GM18867 (cell line): ENCODE results near the gene FBLIM1.

Experiments
- ATAC-seq: cut with Tn5 transposase; IDR thresholded peaks from one replicate; pipeline ENCODE4 v1.9.1; 2021; ENCODE audit warnings: mild to moderate bottlenecking, moderate library complexity; ENCODE audit not compliant: unreplicated experiment

The FBLIM1 gene

DNA sequence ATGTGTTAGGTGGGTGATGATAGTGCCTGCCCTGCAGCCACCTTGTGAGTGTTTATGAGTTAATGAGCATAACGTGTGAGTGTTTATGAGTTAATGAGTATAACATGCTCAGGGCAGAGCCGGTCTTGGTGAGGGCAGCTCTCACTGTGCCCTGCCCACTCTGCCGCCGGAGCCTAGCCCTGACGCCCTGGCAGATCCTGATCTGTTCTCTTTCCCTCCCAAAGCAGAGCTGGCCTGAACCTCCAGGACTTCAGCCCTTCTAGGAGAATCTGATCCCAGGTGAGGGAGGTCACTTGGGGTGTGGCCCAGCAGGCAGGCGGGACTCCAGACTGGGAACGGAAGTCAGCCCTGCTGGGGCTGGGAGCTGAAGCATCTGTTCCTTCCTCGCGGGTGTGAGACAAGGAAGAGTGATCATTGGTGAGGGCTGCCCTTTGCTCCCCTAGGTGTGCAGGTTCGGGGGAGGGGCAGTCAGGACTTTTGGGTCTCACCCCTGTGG is 5.7 kb downstream of the FBLIM1 start:
- ATAC-seq, result no peak

- ATAC-seq, result no peak
Observed at GRCh38 chr1:15764890-15765289, 6.3 kb downstream of the FBLIM1 start.

- no peak for ATAC-seq
Observed at GRCh38 chr1:15765495-15766194, 7.0 kb downstream of the FBLIM1 start.

- ATAC-seq, result no peak
Observed at GRCh38 chr1:15767941-15768340, 9.3 kb downstream of the FBLIM1 start.

- ATAC-seq, result no peak
Observed at GRCh38 chr1:15768388-15768787, 9.8 kb downstream of the FBLIM1 start.

DNA sequence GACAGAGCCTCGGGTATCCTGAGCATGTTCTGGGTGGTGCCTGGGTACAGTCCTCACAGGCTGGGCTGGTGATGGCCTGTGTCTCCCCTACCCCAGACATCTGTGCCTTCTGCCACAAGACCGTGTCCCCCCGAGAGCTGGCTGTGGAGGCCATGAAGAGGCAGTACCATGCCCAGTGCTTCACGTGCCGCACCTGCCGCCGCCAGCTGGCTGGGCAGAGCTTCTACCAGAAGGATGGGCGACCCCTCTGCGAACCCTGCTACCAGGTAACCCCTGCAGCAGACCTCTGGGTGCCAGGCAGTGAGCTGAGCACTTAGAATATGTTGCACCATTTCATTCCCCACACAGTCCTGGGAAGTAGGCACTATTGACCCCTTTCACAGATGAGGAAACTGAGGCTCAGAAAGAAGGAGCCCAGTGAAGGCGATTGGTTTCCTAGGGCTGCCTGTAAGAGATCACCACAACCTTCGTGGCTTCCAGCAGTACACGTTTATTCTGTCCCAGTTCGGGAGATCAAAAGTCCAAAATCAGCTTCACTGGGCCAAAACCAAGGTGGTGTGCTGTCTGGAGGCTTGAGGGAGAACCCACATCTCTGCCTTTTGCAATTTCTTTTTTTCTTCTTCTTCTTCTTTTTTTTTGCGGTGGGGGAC is 11.8 kb downstream of the FBLIM1 start:
- no peak for ATAC-seq

DNA sequence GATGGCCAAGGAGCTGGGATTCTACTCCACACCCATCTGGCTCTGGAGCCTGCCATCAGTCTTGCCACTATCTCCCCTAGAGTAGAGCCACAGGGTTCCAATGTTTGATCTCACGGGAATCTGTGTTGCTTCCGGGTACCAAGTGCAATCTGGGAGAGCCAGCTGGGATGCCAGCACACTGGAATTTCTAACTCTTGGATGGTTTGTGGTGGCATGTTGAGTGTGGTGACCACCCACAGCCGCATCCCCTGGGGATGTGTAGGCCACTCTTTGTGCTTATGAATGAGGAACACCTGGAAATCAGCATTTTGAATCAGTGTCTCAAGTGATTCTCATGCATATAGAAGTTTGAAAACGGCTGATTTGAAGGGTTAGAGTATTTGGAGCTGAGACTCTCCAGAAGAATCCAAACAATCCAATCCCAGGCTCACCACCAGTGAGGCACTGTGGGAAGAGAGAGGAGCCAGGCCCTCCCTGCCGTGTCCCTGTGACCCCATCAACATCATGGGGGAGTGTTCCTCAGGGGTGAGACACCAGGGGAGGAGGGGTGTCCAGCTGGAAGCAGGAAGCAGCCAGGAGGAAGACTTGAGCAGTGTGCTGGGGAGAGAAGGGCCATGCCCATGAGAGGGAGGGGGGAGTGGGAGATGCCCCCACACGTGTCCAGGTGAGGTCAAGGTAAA is 13.4 kb downstream of the FBLIM1 start:
- ATAC-seq, result no peak

DNA sequence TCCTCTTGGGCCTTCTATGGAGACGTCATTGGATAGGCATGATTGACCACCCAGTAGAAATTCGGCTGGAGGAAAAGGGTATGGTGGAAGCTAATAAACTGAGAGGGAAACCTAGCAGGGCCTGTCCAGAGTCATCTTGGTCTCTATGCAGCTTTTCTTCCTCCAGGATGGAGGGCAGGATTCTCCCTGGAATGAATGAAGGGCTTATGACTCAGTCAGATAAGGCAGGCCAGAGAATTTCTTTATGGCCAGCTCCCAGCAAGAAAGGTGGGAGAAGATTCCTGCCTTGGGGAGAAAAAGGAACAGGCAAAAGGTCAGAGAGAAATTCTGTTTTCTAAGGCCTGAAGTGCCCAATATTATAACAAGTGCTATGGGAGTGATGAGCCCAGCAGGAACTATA is 17.1 kb downstream of the FBLIM1 start:
- no peak for ATAC-seq

DNA sequence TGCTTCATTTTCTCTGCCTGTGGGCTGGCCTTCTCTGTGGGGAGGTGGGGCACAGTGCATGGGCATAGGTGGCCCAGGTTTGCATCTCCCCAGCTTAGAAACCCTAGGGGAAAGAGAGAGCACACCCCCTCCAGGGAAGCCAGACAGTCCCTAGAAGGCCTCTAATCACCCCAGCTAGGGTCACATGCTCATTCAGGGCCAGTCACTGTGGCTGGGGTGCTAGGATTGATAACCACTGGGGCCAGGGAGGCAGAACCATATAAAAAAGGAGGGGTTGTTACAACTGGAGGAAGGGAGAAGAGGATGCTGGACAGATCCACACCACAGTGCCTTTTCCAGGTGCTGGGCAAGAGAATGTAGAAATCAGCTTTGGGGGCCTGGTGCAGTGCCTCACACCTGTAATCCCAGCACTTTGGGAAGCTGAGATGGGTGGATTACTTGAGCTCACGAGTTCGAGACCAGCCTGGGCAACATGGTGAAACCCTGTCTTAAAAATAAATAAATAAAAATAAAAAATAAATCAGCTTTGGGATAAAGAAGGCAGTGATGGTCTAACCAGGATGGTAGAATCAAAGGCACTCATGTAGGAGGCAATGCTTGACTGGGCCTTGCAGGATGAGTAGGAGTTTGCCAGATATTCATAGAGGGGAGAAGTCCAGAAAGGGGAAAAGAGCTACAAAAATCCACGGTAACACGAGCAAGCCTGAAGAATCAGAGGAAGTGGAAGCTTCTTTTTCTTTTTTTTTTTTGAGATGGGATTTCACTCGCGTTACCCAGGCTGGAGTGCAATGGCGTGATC is 19.5 kb downstream of the FBLIM1 start:
- no peak for ATAC-seq

GRCh38 chr1:15785683-15786082 is 27.1 kb downstream of the FBLIM1 start:
- no peak for ATAC-seq

GRCh38 chr1:15786581-15786980 is 28.0 kb downstream of the FBLIM1 start:
- ATAC-seq, result no peak

GRCh38 chr1:15788624-15789301 is 30.2 kb downstream of the FBLIM1 start:
- no peak for ATAC-seq

GRCh38 chr1:15796086-15796462 is 37.5 kb downstream of the FBLIM1 start:
- no peak for ATAC-seq

DNA sequence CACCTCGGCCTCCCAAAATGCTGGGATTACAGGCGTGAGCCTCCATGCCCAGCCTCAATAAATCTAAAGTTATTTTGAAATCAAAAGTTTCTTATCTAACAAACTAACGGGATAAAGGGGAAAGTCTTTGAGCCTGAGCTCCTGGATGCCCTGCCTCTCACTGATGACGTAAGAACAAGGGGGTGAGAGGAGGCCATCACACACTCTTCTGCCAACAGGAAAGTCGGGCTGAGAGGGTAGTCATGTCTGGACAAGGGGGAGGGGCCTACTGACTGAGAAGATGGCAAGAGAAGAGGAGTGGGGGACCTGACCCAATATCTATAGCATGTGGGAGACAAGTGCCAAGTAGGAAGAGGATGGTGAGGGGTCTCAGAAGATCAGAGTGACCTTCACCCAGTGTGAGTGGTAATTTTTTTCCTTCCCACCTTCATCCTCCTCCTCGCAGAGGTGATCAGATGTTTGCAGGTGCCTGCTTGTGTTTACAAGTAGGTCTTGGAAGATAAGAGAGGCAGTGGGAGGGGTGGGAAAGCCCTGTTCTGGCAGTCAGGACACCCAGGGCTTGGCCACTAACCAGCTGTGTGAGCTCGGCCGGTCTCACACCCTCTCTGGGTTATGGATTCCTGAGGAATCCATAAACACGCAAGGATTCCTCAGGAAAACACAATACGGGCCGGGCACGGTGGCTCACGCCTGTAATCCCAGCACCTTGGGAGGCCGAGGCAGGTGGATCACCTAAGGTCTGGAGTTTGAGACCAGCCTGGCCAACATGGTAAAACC is 39.2 kb downstream of the FBLIM1 start:
- ATAC-seq, result no peak

GRCh38 chr1:15799004-15799867 is 40.6 kb downstream of the FBLIM1 start:
- no peak for ATAC-seq

DNA sequence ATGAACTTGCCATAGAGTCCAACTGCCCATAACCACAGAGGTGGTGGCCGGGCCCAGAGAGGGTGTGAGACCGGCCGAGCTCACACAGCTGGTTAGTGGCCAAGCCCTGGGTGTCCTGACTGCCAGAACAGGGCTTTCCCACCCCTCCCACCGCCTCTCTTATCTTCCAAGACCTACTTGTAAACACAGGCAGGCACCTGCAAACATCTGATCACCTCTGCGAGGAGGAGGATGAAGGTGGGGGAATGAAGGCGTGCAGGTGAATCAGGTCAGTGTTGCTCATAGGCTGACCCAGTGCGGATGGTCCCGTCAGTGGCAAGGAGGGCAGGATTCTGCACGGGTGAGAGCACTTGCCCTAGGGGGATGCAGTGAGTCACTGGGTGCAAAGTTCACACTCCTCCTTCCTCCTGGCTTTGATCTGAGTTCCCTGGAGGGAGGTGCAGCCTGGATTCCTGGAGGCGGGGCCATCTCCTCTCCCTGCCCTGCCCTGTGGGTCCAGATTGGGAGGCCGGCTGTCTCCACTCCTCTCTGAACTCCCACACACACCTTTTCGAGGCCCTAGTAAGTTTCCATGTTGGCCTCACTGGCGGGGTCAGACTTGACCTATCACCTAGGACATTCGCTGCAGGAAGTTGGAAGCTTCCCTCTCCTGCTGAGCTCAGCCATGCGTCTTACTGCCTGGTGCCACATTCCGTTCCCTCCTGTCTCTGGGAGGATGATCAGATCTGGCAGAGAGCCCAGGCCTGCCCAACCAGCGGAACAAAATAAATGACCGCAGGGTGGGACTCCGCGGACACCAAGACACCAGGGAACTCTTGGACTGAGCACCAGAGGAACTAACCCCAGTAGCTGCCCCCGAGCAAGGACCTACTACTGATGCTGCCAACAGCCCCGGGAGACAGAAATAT is 41.6 kb downstream of the FBLIM1 start:
- ATAC-seq, result no peak

DNA sequence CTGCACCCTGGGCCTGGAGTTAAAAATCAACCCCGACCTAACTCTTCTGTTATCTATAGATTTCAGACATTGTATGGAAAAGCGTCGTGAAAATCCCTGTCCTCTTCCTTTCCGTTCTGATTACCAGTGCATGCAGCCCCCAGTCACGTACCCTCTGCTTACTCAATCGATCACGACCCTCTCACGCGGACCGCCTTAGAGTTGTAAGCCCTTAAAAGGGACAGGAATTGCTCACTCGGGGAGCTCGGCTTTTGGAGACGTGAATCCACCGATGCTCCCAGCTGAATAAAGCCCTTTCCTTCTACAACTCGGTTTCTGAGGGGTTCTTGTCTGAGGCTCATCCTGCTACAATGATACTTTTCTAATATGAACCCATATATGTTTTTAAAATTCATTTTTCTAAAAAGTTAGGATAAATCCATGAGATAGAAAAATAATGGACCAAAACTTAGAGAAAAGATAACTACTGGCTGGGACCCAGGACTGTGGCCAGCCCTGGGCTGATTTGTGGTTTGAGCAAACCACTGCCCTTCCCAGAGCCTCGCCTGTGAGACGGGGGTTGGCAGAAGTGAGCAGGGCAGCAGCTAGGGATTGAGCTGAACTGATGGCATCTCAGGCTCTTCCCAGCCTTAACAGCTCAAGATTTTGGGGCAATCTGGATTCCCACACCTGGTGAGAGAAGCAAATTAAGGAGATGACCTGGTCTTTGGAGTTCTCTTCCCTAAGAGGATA is 43.8 kb downstream of the FBLIM1 start:
- no peak for ATAC-seq
